Neural cell (in vitro differentiated cells): ENCODE measurements around the gene SLC28A1.

Experiments
- CTCF ChIP-seq: fragments of 450-650 bp; IDR thresholded peaks from 2 replicates; pipeline ENCODE4 v1.5.1; 2014; ENCODE audit warnings: antibody characterized with exemption, mild to moderate bottlenecking, moderate library complexity; ENCODE audit not compliant: poor library complexity, severe bottlenecking
- EP300 ChIP-seq: fragments of 450-650 bp; conservative IDR thresholded peaks from 2 replicates; pipeline ENCODE4 v1.6.1; 2014; ENCODE audit warnings: antibody characterized with exemption, mild to moderate bottlenecking, moderate library complexity; ENCODE audit not compliant: poor library complexity, severe bottlenecking
- EZH2 ChIP-seq: fragments of 200-600, 300-800 bp; shearing (Covaris generic), sonication (generic); IDR thresholded peaks from 2 replicates; pipeline ENCODE4 v1.6.1; 2014; ENCODE audit warnings: antibody characterized with exemption, low read length, borderline replicate concordance, mild to moderate bottlenecking; ENCODE audit not compliant: insufficient read depth, poor library complexity, severe bottlenecking
- POLR2AphosphoS5 ChIP-seq: IDR thresholded peaks from 2 replicates; pipeline ENCODE4 v1.6.1; 2012
- REST ChIP-seq: IDR thresholded peaks from 2 replicates; pipeline ENCODE4 v1.6.1; 2012; ENCODE audit warnings: borderline replicate concordance
- SMC3 ChIP-seq: fragments of 450-650 bp; conservative IDR thresholded peaks from 2 replicates; pipeline ENCODE4 v1.6.1; 2014; ENCODE audit warnings: antibody characterized with exemption, mild to moderate bottlenecking, moderate library complexity; ENCODE audit not compliant: poor library complexity

GRCh38 chr15:84992157-84992944, 107.9 kb downstream of the SLC28A1 start:
- no peak for TF ChIP-seq REST
- TF ChIP-seq CTCF: no peak
- TF ChIP-seq SMC3: no peak
- no peak for TF ChIP-seq EP300
- TF ChIP-seq POLR2AphosphoS5: no peak
- no peak for TF ChIP-seq EZH2
